H1 (cell line): ENCODE results near the gene ASPG. TPM values are rescaled to one million over a fixed set of nuclear protein-coding genes. Genes with fewer than 3 reads are reported as not detected.

Experiments
- polyA plus RNA-seq, 7 experiments: library from polyadenylated mRNA; depleted of rRNA in 3 of 7; stranded (reverse) in 5 of 7; unstranded in 2 of 7; fragments of >200 nt in 5 of 7; fragments of 200-250 nt in 2 of 7; gene quantifications; 1 replicate in 5 of 7; 2 replicates in 1 of 7; 4 replicates in 1 of 7; pipeline versions ENCODE4 v1.2.1 to v1.2.3, GENCODE V29; 2011 to 2013; ENCODE audit warnings: missing spikeins in 2 of 7, mixed read lengths in 2 of 7
- total RNA-seq: library from RNA; stranded (reverse); fragmentation: NEBNext Ultra II Directional; extraction: Animal tissue kit (Norgen Biotek cat#: 25700); gene quantifications from 2 replicates; pipeline ENCODE4 v1.2.1, GENCODE V29; 2021
- TF ChIP-seq, protein P1 (sequence below): fragments of 300-600 bp; sonication (generic); IDR thresholded peaks from 2 replicates; pipeline ENCODE4 v1.7.1; 2012; ENCODE audit warnings: low read length, moderate library complexity, mild to moderate bottlenecking, inconsistent platforms; ENCODE audit not compliant: insufficient replicate concordance

Gene ASPG
- total and polyA plus RNA-seq, 2 of the 8 experiments (the other 6 are each of a cell fraction or from before 2014, with no cell fraction given) = 0.34 to 0.59 TPM

DNA sequence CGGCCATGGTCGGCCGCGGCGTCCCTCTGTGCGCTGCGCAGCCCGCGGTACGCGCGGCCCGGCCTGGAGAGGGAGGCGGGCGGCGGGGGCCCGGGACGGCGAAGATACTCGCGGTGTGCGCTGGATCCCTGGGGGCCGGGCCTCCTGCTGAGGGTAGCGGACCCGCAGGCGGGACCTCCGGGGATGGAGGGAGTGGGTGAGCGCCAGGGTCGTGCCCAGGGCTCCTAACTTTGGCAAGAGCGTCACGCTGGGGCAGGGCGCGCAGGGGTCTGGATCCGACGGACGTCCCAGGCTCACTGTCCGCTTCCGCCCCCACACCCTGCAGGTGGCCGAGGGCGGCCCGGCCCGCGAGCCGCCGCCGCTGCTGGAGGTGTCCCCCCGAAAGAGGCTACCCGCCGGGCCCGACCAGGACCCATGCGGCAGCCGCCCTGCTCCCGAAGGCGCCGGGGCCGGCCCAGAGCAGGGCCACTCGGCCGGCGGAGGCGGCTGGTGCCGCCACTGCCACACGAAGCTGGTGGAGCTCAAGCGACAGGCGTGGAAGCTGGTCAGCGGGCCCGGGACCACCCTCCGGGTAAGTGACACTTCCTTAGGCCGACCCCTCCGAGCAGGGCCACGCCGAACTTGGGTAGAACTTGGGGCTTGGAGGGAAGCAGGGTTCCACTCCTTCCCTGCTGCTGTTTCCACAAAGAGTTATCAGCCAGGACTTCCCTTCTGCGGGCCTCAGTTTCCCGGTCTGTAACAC, 53.4 kb downstream of the ASPG start (continued):
- TF ChIP-seq, protein P1, sequence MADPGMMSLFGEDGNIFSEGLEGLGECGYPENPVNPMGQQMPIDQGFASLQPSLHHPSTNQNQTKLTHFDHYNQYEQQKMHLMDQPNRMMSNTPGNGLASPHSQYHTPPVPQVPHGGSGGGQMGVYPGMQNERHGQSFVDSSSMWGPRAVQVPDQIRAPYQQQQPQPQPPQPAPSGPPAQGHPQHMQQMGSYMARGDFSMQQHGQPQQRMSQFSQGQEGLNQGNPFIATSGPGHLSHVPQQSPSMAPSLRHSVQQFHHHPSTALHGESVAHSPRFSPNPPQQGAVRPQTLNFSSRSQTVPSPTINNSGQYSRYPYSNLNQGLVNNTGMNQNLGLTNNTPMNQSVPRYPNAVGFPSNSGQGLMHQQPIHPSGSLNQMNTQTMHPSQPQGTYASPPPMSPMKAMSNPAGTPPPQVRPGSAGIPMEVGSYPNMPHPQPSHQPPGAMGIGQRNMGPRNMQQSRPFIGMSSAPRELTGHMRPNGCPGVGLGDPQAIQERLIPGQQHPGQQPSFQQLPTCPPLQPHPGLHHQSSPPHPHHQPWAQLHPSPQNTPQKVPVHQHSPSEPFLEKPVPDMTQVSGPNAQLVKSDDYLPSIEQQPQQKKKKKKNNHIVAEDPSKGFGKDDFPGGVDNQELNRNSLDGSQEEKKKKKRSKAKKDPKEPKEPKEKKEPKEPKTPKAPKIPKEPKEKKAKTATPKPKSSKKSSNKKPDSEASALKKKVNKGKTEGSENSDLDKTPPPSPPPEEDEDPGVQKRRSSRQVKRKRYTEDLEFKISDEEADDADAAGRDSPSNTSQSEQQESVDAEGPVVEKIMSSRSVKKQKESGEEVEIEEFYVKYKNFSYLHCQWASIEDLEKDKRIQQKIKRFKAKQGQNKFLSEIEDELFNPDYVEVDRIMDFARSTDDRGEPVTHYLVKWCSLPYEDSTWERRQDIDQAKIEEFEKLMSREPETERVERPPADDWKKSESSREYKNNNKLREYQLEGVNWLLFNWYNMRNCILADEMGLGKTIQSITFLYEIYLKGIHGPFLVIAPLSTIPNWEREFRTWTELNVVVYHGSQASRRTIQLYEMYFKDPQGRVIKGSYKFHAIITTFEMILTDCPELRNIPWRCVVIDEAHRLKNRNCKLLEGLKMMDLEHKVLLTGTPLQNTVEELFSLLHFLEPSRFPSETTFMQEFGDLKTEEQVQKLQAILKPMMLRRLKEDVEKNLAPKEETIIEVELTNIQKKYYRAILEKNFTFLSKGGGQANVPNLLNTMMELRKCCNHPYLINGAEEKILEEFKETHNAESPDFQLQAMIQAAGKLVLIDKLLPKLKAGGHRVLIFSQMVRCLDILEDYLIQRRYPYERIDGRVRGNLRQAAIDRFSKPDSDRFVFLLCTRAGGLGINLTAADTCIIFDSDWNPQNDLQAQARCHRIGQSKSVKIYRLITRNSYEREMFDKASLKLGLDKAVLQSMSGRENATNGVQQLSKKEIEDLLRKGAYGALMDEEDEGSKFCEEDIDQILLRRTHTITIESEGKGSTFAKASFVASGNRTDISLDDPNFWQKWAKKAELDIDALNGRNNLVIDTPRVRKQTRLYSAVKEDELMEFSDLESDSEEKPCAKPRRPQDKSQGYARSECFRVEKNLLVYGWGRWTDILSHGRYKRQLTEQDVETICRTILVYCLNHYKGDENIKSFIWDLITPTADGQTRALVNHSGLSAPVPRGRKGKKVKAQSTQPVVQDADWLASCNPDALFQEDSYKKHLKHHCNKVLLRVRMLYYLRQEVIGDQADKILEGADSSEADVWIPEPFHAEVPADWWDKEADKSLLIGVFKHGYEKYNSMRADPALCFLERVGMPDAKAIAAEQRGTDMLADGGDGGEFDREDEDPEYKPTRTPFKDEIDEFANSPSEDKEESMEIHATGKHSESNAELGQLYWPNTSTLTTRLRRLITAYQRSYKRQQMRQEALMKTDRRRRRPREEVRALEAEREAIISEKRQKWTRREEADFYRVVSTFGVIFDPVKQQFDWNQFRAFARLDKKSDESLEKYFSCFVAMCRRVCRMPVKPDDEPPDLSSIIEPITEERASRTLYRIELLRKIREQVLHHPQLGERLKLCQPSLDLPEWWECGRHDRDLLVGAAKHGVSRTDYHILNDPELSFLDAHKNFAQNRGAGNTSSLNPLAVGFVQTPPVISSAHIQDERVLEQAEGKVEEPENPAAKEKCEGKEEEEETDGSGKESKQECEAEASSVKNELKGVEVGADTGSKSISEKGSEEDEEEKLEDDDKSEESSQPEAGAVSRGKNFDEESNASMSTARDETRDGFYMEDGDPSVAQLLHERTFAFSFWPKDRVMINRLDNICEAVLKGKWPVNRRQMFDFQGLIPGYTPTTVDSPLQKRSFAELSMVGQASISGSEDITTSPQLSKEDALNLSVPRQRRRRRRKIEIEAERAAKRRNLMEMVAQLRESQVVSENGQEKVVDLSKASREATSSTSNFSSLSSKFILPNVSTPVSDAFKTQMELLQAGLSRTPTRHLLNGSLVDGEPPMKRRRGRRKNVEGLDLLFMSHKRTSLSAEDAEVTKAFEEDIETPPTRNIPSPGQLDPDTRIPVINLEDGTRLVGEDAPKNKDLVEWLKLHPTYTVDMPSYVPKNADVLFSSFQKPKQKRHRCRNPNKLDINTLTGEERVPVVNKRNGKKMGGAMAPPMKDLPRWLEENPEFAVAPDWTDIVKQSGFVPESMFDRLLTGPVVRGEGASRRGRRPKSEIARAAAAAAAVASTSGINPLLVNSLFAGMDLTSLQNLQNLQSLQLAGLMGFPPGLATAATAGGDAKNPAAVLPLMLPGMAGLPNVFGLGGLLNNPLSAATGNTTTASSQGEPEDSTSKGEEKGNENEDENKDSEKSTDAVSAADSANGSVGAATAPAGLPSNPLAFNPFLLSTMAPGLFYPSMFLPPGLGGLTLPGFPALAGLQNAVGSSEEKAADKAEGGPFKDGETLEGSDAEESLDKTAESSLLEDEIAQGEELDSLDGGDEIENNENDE = no peak
